HEK293T (cell line): Measurements from ENCODE around the gene SCN3B.
A peak's percentile ranks its signal among the peaks of the same experiment; 100 is the strongest.

Source experiments
- CTCF ChIA-PET: fragments of 350-600 bp; formaldehyde crosslinking; extraction: SDS; loops from one replicate; lab custom pipeline; 2021; ENCODE audit warnings: antibody characterized with exemption, inconsistent platforms; lab: Yijun Ruan, JAX
- POLR2A ChIA-PET: fragments of 350-600 bp; formaldehyde crosslinking; extraction: SDS; loops from one replicate; lab custom pipeline; 2020; ENCODE audit warnings: antibody characterized with exemption, inconsistent platforms; lab: Yijun Ruan, JAX
- DNase-seq: peaks from one replicate; pipeline ENCODE4 v3.0.0; 2012; ENCODE audit warnings: mixed read lengths; ENCODE audit errors: extremely low spot score
- ARNT ChIP-seq: fragments of 450-650 bp; IDR thresholded peaks from 2 replicates; pipeline ENCODE4 v1.6.1; 2017; ENCODE audit warnings: mild to moderate bottlenecking
- BHLHE40 ChIP-seq: fragments of 450-650 bp; IDR thresholded peaks from 2 replicates; pipeline ENCODE4 v1.6.1; 2016; ENCODE audit warnings: mild to moderate bottlenecking, moderate library complexity, borderline replicate concordance
- CTBP1 ChIP-seq: fragments of 450-650 bp; IDR thresholded peaks from 2 replicates; pipeline ENCODE4 v1.6.1; 2016; ENCODE audit warnings: borderline replicate concordance
- ELF4 ChIP-seq: fragments of 450-650 bp; IDR thresholded peaks from 2 replicates; pipeline ENCODE4 v1.6.1; 2017; ENCODE audit warnings: antibody characterized with exemption
- FOXA1 ChIP-seq: fragments of 450-650 bp; IDR thresholded peaks from 2 replicates; pipeline ENCODE4 v1.6.1; 2016; ENCODE audit warnings: mild to moderate bottlenecking
- FOXK2 ChIP-seq: fragments of 450-650 bp; IDR thresholded peaks from 2 replicates; pipeline ENCODE4 v1.6.1; 2016; ENCODE audit warnings: mild to moderate bottlenecking
- FOXM1 ChIP-seq: fragments of 450-650 bp; IDR thresholded peaks from 2 replicates; pipeline ENCODE4 v1.6.1; 2017; ENCODE audit warnings: mild to moderate bottlenecking, borderline replicate concordance
- HDGF ChIP-seq: fragments of 450-650 bp; IDR thresholded peaks from 2 replicates; pipeline ENCODE4 v1.6.1; 2017; ENCODE audit warnings: antibody characterized with exemption, borderline replicate concordance
- L3MBTL2 ChIP-seq: fragments of 450-650 bp; conservative IDR thresholded peaks from 2 replicates; pipeline ENCODE4 v1.6.1; 2016; ENCODE audit warnings: mild to moderate bottlenecking
- LEF1 ChIP-seq: fragments of 450-650 bp; IDR thresholded peaks from 2 replicates; pipeline ENCODE4 v1.6.1; 2017; ENCODE audit warnings: mild to moderate bottlenecking, borderline replicate concordance
- NFRKB ChIP-seq: fragments of 450-650 bp; IDR thresholded peaks from 2 replicates; pipeline ENCODE4 v1.6.1; 2016; ENCODE audit warnings: mild to moderate bottlenecking, moderate library complexity
- SP1 ChIP-seq: fragments of 450-650 bp; IDR thresholded peaks from 2 replicates; pipeline ENCODE4 v1.6.1; 2017
- SUZ12 ChIP-seq: fragments of 450-650 bp; IDR thresholded peaks from 2 replicates; pipeline ENCODE4 v1.6.1; 2016; ENCODE audit warnings: mild to moderate bottlenecking
- TARDBP ChIP-seq: fragments of 450-650 bp; IDR thresholded peaks from 2 replicates; pipeline ENCODE4 v1.6.1; 2016
- ZNF384 ChIP-seq: fragments of 450-650 bp; IDR thresholded peaks from 2 replicates; pipeline ENCODE4 v1.6.1; 2016
- TF ChIP-seq, protein P1 (sequence below): fragments of 450-650 bp; IDR thresholded peaks from 2 replicates; pipeline ENCODE4 v1.6.1; 2016

The SCN3B gene

DNA sequence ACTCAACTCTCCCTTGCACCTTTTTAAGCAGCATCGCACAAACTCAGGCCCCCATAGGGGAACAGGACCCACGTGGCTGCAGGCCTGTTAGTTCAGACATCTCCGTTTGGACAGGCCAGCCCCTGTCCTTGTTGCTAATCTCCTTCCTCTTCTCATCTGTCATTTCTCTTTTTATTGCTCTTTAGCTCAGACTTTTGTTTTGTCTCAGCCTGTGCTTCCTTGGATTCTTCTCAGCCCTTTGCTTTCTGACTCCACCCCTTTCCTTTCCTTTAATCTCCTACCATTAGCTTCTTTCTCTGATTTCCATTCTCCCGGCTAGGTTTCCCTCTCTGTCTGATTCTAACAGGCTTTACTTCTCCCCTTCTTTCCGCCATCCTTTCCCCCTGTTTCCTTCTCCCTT is 68.7 kb downstream of the SCN3B start:
- no peak for DNase-seq
- ChIA-PET POLR2A (no interaction called here), CTCF (no interaction called here)
- TF ChIP-seq ARNT (no peak), HDGF (no peak), NFRKB (no peak), FOXK2 (no peak)

DNA sequence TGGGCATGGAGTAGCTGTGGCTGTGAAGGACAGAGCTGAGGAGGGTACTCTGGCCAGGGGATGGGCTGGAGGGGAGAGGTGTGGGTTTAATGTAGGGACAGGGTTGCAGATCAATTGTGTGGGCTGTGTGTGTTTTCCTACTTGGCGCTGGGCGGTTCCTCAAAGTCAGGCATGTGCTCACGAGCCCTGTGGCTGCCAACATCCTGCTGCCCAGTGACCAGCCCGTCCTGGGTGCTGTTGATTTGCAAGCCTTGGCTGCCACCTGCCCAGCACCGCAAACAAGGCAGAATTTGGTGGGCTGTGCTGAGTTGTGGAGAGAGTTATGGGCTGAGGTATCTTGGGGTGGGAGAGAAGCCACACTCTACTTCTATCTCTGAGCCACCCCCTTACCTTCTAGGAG is 69.2 kb downstream of the SCN3B start:
- CTCF ChIA-PET = interaction anchor here (0.5 kb wide), 1 partner anchor 1672 kb away, joined by 3 read pairs; no protein-coding TSS in a partner anchor
- TF ChIP-seq NFRKB (no peak), FOXK2 (no peak), FOXM1 (no peak), ARNT (no peak), ZNF384 (no peak), FOXA1 (no peak), CTBP1 (no peak), SUZ12 (no peak)
- no peak for DNase-seq
- POLR2A ChIA-PET = no interaction called here

DNA sequence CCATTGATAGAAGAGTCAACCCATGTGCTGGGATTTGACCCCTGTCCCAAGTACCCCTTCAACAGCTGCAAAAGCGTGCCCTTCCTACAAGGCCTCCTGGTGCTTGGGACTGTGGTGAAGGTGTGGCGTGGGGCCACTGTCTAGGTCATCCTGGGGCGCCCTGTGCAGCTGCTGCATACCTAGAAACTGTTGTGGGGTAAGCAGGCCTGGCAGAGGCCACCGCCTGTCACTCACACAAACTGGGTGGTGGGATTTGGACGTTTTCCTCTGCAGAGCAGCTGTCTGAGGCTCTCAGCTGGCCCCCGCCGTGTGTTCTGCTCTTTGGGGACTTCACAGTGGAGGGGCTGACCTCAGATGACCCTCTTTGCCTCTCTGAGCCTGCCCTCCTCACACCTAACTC is 69.7 kb downstream of the SCN3B start:
- ChIA-PET CTCF (no interaction called here), POLR2A (no interaction called here)
- no peak for TF ChIP-seq ELF4
- no peak for TF ChIP-seq LEF1
- no peak for TF ChIP-seq TARDBP
- no peak for TF ChIP-seq SP1
- no peak for TF ChIP-seq FOXK2
- TF ChIP-seq SUZ12 = no peak
- no peak for TF ChIP-seq BHLHE40
- no peak for DNase-seq

DNA sequence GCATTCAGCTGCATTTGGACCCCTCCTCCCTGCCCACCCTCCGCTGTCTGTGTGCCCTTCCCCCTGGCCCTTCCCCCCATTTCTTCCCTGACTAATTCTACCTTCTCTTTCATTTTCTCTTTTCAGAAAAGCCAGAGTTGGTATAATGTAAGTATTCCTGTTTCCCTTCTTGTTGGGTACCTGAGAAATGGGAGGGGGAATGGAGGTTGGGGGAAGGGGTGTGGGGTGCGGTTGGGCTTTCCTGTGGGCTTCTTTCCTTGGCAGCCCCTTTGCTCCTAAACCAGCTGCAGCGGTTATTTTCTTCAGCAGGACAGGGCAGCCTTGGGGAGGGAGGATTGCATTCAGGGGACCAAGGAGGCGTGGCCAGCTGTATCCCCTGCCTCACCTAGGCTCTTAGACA is 70.2 kb downstream of the SCN3B start:
- no peak for DNase-seq
- no peak for TF ChIP-seq LEF1
- TF ChIP-seq FOXM1 = no peak
- TF ChIP-seq NFRKB = no peak
- TF ChIP-seq SUZ12 = no peak
- TF ChIP-seq FOXK2 = no peak
- TF ChIP-seq SP1 = no peak
- TF ChIP-seq, protein P1, sequence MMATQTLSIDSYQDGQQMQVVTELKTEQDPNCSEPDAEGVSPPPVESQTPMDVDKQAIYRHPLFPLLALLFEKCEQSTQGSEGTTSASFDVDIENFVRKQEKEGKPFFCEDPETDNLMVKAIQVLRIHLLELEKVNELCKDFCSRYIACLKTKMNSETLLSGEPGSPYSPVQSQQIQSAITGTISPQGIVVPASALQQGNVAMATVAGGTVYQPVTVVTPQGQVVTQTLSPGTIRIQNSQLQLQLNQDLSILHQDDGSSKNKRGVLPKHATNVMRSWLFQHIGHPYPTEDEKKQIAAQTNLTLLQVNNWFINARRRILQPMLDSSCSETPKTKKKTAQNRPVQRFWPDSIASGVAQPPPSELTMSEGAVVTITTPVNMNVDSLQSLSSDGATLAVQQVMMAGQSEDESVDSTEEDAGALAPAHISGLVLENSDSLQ = no peak
- no peak for TF ChIP-seq HDGF
- TF ChIP-seq FOXA1 = no peak
- no peak for TF ChIP-seq TARDBP
- ChIA-PET POLR2A (no interaction called here), CTCF (no interaction called here)

DNA sequence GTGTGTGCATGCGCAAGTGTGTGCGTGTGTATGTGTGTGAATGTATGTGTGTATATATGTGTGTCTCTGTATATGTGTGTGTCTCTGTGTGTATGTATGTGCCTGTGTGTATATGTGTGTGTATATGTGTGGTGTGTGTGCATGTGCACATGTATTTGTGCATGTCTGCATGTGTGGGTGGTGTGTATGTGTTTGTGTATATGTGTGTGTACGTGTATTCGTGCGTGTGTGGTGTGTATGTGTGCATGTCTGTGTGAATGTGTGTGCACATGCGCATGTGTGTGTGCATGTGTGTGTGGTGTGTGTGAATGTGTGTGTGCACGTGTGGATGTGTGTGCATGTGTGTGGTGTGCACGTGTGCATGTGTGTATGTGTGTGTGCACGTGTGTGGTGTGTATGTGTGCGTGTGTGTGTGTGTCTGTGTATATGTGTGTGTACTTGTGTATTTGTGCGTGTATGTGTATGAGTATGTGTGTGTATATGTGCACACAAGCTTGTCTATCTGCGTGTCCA is 71.4 kb downstream of the SCN3B start:
- TF ChIP-seq SUZ12 (no peak), BHLHE40 (no peak), ZNF384 (no peak), CTBP1 (no peak), FOXA1 (no peak), ARNT (no peak), HDGF (no peak), SP1 (no peak), FOXK2 (no peak), TARDBP (no peak), L3MBTL2 (no peak), LEF1 (no peak), NFRKB (no peak), FOXM1 (no peak), ELF4 (no peak)
- TF ChIP-seq, protein P1 = no peak
- ChIA-PET POLR2A (no interaction called here), CTCF (interaction anchor here (0.6 to 0.7 kb wide), 2 partner anchors 124 to 1261 kb away, joined by 3 read pairs; no protein-coding TSS in a partner anchor)
- no peak for DNase-seq

DNA sequence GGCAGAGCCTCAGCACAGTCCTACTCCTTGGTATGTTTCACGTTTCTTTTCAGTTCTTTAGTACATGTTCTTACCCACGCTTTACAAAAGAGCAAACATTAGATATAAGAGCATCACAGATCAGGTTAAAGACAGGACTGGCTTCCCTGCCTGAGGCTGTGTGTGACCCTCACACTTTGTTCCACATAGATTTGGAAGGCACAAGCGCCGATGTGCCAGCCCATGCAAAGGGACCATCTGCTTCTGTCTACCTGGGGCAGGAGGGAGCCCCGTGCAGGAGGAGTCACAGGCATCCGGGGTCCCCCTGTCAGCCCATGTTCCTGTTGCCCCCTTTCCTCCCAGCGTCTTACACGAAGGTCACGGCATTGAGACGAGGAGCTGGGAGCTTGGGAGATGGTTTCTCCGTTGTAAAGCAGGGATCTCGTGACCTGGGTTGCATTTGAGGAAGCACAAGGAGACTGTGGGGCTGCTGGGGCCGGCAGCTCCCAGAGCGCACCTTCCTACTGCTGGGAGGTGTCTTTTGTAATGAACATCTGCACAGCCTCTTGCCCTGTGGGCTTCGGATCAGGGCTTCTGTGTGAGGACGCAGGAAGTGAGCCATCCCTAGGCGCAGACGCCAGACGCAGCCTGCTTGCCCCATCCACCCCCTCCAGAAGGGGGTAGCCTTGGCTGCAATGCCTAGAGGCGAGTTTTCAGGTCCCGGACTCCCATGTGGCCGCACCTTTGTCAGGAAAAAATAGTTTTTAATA is 72.6 kb downstream of the SCN3B start:
- DNase-seq = no peak
- TF ChIP-seq ELF4 (no peak), ARNT (no peak), ZNF384 (no peak)
- POLR2A ChIA-PET = no interaction called here
- CTCF ChIA-PET = no interaction called here

DNA sequence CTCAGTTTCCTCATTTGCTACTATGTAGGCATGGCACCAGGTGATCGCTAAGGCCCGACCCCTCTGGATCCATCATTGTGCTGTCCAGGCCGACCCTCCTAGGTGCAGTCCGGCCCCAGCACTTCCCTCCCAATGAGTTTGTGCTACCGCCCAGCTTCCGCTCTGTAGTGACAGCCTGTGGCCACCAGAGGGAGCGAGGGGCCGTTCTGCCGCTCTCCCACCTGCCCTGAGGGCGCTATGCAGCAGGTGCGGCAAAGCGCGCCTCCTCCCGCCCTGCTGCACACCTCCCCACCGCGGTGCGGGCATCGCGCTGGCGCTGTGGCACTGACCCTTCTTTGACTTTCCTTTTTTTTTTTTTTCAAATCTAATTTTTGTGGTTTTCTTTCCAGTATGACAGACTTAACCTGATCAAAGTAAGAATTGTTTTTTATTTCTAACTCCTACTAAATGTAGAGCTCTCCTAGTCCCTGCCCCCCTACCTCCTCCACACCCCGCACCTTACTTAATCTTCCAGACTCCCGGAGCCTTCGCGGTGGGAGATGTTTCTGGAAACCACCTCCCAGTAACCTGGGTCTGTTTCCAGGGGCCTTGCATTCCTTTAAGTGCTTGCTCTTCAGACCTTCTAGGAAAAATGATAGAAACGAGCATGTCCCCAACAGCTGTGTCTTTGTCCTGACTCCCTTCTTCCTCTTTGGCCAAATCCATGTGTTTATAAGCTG is 73.7 kb downstream of the SCN3B start:
- ChIA-PET CTCF (interaction anchor here (0.5 to 1.8 kb wide), 25 partner anchors 9 to 1361 kb away, joined by 3 to 10 read pairs (median 4); no protein-coding TSS in a partner anchor), POLR2A (no interaction called here)
- DNase-seq = peak; percentile 85
- TF ChIP-seq HDGF = no peak
- peak; percentile 57; the same call in 1 of the 2 replicates for TF ChIP-seq CTBP1
- TF ChIP-seq FOXK2 = no peak
